Measurements from ENCODE around the gene C3orf49.

The C3orf49 gene

GRCh38 chr3:63845215-63845614, 26.1 kb downstream of the C3orf49 start:
- DNase-seq (ENCODE audit: low read depth in 2 of 2): peak in 1 of 2 donors; percentile 31
- no peak overlapping the region for H3K4me3 ChIP-seq (replicated peaks in 1 of 2; ENCODE audit: low read depth in 2 of 2, low read length in 2 of 2)
- no peak for TF ChIP-seq CTCF (IDR thresholded peaks at IDR 0.05; ENCODE audit: low read depth, low read length)

GRCh38 chr3:63847718-63848450, 28.8 kb downstream of the C3orf49 start:
- no peak for DNase-seq (ENCODE audit: low read depth in 2 of 2)
- no peak overlapping the region for H3K4me3 ChIP-seq (replicated peaks in 1 of 2; ENCODE audit: low read depth in 2 of 2, low read length in 2 of 2)
- TF ChIP-seq CTCF (IDR thresholded peaks at IDR 0.05; ENCODE audit: low read depth, low read length): no peak

GRCh38 chr3:63849175-63849574, 30.1 kb downstream of the C3orf49 start:
- TF ChIP-seq CTCF (IDR thresholded peaks at IDR 0.05; ENCODE audit: low read depth, low read length): no peak
- no peak for DNase-seq (ENCODE audit: low read depth in 2 of 2)
- no peak overlapping the region for H3K4me3 ChIP-seq (replicated peaks in 1 of 2; ENCODE audit: low read depth in 2 of 2, low read length in 2 of 2)

GRCh38 chr3:63851287-63851686, 32.2 kb downstream of the C3orf49 start:
- no peak overlapping the region for H3K4me3 ChIP-seq (replicated peaks in 1 of 2; ENCODE audit: low read depth in 2 of 2, low read length in 2 of 2)
- no peak for DNase-seq (ENCODE audit: low read depth in 2 of 2)
- TF ChIP-seq CTCF (IDR thresholded peaks at IDR 0.05; ENCODE audit: low read depth, low read length): no peak

GRCh38 chr3:63853106-63853505, 34.0 kb downstream of the C3orf49 start:
- H3K4me3 ChIP-seq (replicated peaks in 1 of 2; ENCODE audit: low read depth in 2 of 2, low read length in 2 of 2): no peak overlapping the region
- DNase-seq (ENCODE audit: low read depth in 2 of 2): no peak
- no peak for TF ChIP-seq CTCF (IDR thresholded peaks at IDR 0.05; ENCODE audit: low read depth, low read length)

GRCh38 chr3:63855333-63855940, 36.3 kb downstream of the C3orf49 start:
- DNase-seq (ENCODE audit: low read depth in 2 of 2): no peak
- H3K4me3 ChIP-seq (replicated peaks in 1 of 2; ENCODE audit: low read depth in 2 of 2, low read length in 2 of 2): no peak overlapping the region
- TF ChIP-seq CTCF (IDR thresholded peaks at IDR 0.05; ENCODE audit: low read depth, low read length): no peak

All from cardiac fibroblast (primary cell).